SHP77 treated with DMSO at 0.1 percent for 48 hours (cell line): Measurements from ENCODE around the gene RASA2.

ENCODE experiments used
- DNase-seq: peaks from one replicate; lab custom pipeline; 2025; lab: John Stamatoyannopoulos, UW

RASA2 gene

GRCh38 chr3:141538568-141539240, 51.9 kb downstream of the RASA2 start:
- DNase-seq: no peak

GRCh38 chr3:141539431-141540187, 52.8 kb downstream of the RASA2 start:
- no peak for DNase-seq

GRCh38 chr3:141540531-141540930, 53.7 kb downstream of the RASA2 start:
- DNase-seq: no peak

GRCh38 chr3:141542202-141542969, 55.6 kb downstream of the RASA2 start:
- no peak for DNase-seq

GRCh38 chr3:141542989-141543388, 56.2 kb downstream of the RASA2 start:
- no peak for DNase-seq

- no peak for DNase-seq
Measured at GRCh38 chr3:141544697-141545096, 57.9 kb downstream of the RASA2 start.

- no peak for DNase-seq
Measured at GRCh38 chr3:141546081-141546480, 59.3 kb downstream of the RASA2 start.

GRCh38 chr3:141546586-141546985, 59.8 kb downstream of the RASA2 start:
- no peak for DNase-seq

- no peak for DNase-seq
Measured at GRCh38 chr3:141547791-141548190, 61.0 kb downstream of the RASA2 start.

- no peak for DNase-seq
Measured at GRCh38 chr3:141550926-141551665, 64.3 kb downstream of the RASA2 start.

- DNase-seq: no peak
Measured at GRCh38 chr3:141552440-141552991, 65.7 kb downstream of the RASA2 start.

GRCh38 chr3:141553055-141553454, 66.2 kb downstream of the RASA2 start:
- no peak for DNase-seq

GRCh38 chr3:141556034-141556433, 69.2 kb downstream of the RASA2 start:
- no peak for DNase-seq

GRCh38 chr3:141557961-141558706, 71.3 kb downstream of the RASA2 start:
- DNase-seq: no peak

- no peak for DNase-seq
Measured at GRCh38 chr3:141561426-141562034, 74.7 kb downstream of the RASA2 start.

- DNase-seq: no peak
Measured at GRCh38 chr3:141564241-141564640, 77.4 kb downstream of the RASA2 start.

- no peak for DNase-seq
Measured at GRCh38 chr3:141570068-141570467, 83.2 kb downstream of the RASA2 start.

GRCh38 chr3:141575879-141576743, 89.3 kb downstream of the RASA2 start:
- no peak for DNase-seq

GRCh38 chr3:141576744-141577052, 89.9 kb downstream of the RASA2 start:
- DNase-seq: no peak
